Fibroblast of gingiva (primary cell): ENCODE data around the gene TESK1.
A peak's percentile ranks its signal among the peaks of the same experiment; 100 is the strongest.
"Not testable (repeated sequence)": the region's sequence is repeated elsewhere in the genome, so short reads cannot be mapped to it uniquely, and the experiment has no call there.

Experiments used
- DNase-seq: peaks from one replicate; pipeline ENCODE4 v3.0.0-alpha.2; 2011; ENCODE audit warnings: low read depth

TESK1 gene

GRCh38 chr9:35583521-35583920 lies 21.5 kb upstream of the TESK1 start:
- not testable (repeated sequence) for DNase-seq

DNA sequence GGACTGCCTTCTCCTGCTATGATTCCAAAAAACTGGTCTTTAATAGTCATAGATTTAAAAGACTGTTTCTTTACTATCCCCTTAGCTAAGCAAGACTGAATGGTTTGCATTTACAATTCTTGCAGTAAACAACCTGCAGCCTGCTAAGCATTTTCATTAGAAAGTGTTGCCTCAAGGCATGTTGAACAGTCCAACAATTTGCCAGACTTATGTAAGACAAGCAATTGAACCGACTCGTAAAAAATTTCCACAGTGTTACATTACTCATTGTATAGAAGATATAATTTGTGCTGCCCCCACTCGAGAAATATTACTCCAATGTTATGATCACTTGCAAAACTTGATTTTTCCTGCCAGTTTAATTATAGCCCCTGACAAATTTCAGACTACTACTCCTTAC lies 20.4 kb upstream of the TESK1 start:
- DNase-seq: not testable (repeated sequence)

GRCh38 chr9:35588506-35588905 lies 16.6 kb upstream of the TESK1 start:
- not testable (repeated sequence) for DNase-seq

GRCh38 chr9:35593581-35593980 lies 11.5 kb upstream of the TESK1 start:
- no peak for DNase-seq

- DNase-seq: no peak
Observed at GRCh38 chr9:35594471-35594870, 10.6 kb upstream of the TESK1 start.

- not testable (repeated sequence) for DNase-seq
Observed at GRCh38 chr9:35596907-35597306, 8.2 kb upstream of the TESK1 start.

- no peak for DNase-seq
Observed at GRCh38 chr9:35598866-35599590, 6.0 kb upstream of the TESK1 start.

- DNase-seq: no peak
Observed at GRCh38 chr9:35599763-35600604, 5.1 kb upstream of the TESK1 start.

DNA sequence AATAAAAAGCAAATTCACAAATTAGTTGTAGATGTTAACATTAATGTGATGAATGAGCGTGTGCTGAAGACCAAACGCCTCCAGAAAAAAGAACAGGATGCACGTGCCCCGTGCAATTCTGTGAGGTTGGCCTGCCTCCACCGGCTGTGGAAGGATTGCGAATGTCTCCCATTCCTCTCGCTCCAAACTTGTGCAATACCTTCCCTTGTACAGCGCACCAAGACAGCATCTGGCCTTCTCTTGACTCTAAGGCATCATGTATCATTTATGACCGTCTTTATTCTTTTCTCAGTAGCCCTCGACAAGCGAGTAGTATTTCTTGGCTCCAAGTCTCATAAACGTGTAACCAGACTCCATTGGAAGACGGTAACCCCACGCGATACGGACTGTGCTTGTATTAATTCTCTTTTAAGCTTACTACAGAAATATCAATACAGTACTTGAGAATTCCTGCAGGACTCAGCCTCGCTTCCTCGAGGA lies 1.5 kb upstream of the TESK1 start:
- peak; percentile 95 for DNase-seq

- DNase-seq: peak; percentile 99
Observed at GRCh38 chr9:35603986-35604577, 980 bp upstream of the TESK1 start.

DNA sequence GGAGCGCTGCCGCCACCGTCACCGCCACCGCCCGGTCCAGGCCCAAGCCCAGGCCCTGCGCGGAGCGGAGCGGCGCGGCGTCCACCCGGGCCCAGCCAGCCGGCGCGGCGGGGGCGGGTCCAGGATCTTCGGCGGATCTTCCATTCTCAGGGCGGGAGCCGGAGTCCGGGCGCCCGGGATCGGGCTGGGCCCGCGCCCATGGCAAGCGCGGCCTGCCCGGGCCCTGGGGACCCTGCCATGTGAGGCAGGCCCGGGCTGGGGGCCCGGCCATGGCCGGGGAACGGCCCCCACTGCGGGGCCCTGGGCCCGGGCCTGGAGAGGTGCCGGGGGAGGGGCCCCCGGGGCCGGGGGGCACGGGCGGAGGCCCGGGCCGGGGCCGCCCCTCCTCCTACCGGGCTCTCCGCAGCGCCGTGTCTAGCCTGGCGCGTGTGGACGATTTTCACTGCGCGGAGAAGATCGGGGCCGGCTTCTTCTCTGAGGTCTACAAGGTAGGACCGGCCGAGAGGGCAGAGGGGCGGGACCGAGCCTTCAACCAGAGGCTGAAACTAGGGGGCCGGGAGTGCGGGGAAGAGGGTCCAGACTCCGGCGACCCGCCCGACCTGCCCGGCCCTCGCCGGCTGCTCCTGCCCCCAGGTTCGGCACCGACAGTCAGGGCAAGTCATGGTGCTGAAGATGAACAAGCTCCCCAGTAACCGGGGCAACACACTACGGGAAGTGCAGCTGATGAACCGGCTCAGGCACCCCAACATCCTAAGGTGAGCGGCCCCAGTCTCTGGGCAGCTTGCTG lies 482 bp downstream of the TESK1 start:
- no peak for DNase-seq

DNA sequence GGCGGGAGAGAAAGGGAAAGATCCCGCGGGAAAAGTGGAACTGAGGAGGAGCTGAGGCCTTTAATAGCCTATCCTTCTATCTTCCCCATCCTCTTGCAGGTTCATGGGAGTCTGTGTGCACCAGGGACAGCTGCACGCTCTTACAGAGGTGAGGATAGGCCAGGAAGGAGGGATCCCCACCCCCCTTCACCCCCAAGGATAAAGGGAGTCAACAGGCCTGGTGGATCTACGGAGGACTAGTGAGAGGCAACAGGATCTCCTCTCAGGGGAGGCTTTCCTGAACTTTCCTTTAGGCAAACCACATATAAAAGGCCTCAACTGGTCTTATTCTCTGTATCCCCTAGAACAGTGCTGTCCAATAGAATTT lies 1.1 kb downstream of the TESK1 start:
- no peak for DNase-seq

- DNase-seq: no peak
Observed at GRCh38 chr9:35606726-35607125, 1.7 kb downstream of the TESK1 start.

DNA sequence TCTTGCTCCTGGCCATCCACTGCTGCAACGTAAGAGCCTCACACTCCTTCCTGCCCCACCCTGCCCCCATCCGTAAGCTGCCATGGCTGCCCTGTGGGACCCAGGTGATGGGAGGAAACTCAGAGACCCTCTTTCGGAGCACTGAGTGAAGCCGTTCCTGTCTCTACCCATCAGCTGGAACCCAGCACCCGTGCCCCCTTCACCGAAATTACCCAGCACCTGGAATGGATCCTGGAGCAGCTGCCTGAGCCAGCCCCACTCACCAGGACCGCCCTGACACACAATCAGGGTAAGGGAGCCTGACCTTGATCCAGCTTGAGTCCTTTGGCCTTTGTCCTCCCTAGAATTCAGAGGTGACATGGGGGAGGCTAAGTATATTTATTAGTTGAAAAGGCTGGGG lies 3.2 kb downstream of the TESK1 start:
- no peak for DNase-seq

DNA sequence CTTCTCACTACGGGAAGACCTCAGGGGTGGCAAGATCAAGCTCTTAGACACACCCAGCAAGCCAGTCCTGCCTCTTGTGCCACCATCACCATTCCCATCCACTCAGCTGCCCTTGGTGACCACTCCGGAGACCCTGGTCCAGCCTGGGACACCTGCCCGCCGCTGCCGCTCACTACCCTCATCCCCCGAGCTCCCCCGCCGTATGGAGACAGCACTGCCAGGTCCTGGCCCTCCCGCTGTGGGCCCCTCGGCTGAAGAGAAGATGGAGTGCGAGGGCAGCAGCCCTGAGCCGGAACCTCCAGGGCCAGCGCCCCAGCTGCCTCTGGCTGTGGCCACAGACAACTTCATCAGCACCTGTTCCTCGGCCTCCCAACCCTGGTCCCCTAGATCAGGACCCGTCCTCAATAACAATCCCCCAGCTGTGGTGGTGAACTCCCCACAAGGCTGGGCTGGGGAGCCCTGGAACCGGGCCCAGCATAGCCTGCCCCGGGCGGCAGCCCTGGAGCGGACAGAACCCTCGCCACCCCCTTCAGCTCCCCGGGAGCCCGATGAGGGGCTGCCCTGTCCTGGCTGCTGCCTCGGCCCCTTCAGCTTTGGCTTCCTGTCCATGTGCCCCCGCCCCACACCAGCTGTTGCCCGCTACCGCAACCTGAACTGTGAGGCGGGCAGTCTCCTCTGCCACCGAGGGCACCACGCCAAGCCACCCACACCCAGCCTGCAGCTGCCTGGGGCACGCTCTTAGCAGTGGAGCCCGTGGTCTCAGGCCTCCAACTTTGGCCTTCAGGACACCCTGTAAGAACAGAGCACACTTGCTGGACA lies 4.1 kb downstream of the TESK1 start:
- no peak for DNase-seq

DNA sequence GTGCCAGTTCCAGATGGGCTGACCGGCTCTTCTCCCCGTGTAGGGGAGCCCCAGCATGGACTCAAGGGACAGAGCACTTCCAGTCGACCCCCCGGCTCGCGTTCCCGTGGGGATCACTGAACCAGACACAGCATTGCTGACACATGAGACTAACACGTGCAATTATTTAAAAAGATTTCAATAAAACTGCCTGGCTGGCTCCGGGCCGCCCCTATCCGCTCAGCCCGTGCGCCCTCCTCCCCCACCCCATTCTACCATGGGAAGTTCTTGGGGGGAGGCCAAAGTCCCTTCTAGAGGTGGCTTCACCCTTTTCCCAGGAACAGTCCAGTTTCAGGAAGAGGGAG lies 4.7 kb downstream of the TESK1 start:
- DNase-seq: no peak

- DNase-seq: peak; percentile 42
Observed at GRCh38 chr9:35611230-35611797, 6.3 kb downstream of the TESK1 start.

- DNase-seq: not testable (repeated sequence)
Observed at GRCh38 chr9:35612066-35612465, 7.0 kb downstream of the TESK1 start.

DNA sequence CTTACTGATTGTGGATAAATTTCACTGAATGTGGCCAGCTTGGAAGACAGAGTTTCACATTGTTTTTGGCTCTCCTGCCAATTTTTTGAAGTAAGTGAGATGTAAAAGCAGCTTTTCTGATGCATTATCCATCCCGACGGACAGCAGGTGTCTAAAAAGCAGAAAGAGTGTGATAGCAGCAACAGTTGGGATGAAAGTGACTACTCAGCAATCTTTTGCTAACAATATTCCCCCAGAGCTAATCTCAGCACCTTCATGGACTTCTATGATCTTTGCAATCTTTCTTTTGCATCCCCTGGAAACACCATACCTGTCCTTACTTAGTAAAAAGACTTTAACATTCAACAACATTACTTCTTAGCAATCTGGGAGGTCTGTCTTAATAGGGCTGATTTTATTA lies 7.8 kb downstream of the TESK1 start:
- no peak for DNase-seq

DNA sequence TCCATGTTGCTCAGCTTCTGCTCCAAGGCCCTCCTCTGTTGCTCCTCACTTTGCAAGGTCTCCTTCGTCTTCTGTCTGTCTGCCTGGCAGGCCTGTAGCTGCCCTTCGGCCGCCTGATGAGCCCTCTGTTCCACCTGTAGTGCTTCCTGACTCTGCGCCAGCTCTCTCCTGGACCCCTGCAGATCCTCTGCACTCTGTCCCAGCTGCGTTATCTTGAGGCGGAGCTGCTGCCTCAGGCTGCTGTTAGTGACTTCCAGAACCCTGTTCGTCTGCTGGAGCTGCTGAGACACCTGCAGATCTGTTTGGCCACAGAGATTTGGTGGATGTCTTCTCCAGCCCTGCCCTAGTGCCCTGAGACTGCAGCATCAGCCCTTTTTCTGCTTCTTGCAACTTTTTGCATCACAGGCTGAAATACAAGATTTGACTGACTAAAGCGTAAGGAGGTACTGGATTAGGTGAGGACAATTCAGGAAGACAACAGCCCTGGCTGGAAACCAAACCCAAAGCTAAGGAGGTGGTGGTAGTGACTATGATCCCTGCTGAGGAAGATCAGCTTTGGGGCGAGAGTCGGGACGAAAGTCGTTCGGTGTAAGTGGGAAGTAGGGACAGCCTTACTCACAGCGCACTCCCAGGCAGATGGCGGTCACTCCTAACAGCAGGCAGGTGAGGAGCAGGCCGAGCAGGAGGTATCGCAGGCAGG lies 11.1 kb downstream of the TESK1 start:
- DNase-seq: no peak
